ENCODE data around the gene ESR1.
"Not testable (repeated sequence)": the region's sequence is repeated elsewhere in the genome, so short reads cannot be mapped to it uniquely, and the experiment has no call there.

Gene ESR1

DNA sequence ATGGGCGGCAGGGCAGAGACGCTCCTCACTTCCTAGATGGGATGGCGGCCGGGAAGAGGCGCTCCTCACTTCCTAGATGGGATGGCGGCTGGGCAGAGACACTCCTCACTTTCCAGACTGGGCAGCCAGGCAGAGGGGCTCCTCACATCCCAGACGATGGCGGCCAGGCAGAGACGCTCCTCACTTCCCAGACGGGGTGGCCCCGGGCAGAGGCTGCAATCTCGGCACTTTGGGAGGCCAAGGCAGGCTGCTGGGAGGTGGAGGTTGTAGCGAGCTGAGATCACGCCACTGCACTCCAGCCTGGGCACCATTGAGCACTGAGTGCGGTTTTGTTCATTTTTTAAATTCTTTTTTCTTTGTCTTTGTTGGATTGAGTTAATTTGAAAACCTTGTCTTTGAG is 92.3 kb downstream of the ESR1 start:
- not testable (repeated sequence) for DNase-seq

DNA sequence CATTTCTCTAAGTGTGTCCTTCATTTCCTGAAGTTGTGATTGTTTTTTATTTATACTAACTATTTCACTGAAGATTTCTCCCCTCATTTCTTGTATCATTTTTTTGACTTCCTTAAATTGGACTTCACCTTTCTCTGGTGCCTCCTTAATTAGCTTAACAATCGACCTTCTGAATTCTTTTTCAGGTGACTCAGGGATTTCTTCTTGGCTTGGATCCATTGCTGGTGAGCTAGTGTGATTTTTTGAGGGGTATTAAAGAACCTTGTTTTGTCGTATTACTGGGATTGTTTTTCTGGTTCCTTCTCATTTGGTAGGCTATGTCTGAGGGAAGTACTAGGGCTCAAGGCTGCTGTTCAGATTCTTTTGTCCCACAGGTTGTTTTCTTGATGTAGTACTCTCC is 92.8 kb downstream of the ESR1 start:
- DNase-seq = no peak

DNA sequence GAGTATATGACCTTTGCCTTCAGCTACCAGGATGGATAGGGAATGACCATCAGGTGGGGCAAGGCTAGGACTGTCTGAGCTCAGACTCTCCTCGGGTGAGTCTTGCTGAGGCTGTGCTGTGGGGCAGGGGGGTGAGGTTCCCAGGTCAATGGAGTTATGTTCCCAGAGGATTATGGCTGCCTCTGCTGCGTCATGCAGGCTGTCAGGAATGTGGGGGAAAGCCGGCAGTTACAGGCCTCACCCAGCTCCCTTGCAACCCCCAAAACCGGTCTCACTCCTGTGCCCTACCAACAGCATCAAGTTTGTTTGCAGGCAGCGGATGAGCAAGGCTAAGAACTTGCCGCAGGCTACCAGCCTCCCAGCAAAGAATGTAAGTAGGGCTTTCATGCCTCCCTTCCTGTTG is 93.5 kb downstream of the ESR1 start:
- DNase-seq = no peak

DNA sequence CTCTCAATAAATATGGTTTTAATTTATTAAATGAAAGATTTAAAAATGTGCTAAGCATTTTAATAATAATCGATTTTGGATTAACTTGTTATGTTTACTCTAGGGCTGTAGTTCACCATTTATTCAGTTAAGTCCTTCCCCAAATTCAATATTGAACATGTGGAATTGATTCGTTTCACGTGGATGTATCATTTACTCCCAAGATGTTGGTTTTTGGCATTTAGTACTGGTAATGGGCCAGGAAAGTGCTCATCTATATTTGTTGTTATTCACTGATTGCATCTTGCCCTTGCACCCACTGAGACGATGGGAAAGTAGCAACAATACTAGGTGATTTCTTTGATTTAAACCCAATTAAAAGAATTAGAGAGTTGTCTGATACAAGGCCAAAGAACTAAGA is 97.1 kb downstream of the ESR1 start:
- DNase-seq = no peak

DNA sequence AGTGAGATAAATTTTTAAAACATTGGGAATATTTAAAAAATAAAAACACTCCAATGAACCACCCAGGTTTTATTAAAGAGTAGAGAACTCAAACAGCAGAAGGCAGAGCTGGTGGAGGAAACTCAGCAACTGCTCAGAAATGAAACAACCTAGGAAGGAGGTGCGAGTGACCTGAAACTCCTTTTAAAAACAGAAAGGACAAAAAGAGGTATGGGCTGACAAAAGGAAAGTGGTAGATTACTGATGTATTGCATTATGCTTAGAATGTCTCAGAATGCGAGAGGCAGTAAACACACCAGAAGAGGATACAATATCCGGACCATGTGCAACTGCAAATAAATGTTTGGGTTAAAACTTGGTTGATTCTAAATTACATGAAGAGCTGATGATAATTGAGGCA is 97.6 kb downstream of the ESR1 start:
- no peak for DNase-seq

DNA sequence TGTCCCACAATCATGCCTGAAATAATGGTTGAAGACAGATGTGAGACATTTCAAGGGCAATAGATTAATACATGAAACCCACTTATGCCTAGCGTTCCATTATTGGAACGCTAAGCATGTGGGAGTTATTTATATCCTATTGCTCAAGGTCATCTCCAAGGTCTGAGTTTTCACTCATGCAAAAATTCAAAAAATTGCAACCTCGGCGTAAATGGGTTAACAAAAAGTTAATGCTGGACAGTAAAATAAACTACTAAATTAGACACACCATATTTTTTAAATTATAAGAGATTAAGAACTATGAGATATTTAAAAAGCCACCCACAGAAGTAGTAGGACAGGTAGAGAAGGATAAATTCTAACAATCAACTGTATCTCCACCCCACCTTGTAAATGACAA is 98.4 kb downstream of the ESR1 start:
- DNase-seq = no peak

DNA sequence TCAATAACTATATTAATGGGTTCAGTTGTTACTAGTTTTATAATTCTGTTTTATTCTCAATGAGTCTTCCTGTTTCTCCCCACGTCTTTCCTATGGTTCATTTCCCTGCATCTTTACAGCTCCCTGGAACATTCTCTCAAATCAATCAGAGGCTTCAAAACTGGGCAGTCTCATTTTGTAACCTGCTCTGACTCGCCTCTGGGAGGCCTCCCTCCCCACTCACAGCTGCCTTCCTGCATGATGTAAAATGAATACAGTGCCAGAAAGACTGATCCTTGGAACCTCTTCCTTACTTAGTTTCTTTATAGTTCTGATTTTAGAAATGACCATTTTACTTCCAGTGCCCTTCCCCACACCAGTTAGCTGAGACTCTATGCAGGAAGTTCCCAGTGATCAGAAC is 103.9 kb downstream of the ESR1 start:
- DNase-seq = no peak

DNA sequence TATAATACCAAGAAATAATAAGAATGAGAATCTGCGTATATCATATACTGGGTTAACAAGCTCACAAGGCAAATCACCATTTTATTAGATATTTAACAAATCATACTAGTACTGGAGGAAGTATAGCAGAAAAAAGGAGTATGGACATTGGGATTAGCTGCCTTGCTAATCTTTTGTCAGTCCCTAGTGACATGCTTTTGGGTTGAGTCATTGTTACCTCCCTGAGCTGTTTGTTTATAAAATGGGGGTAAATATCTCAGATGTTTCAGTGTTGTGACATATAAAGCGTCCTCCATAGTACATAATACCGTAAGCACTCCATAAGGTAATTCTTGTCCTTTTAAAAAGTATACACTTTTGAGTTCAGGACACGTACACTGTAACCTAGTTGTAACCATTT is 107.0 kb downstream of the ESR1 start:
- DNase-seq = no peak

DNA sequence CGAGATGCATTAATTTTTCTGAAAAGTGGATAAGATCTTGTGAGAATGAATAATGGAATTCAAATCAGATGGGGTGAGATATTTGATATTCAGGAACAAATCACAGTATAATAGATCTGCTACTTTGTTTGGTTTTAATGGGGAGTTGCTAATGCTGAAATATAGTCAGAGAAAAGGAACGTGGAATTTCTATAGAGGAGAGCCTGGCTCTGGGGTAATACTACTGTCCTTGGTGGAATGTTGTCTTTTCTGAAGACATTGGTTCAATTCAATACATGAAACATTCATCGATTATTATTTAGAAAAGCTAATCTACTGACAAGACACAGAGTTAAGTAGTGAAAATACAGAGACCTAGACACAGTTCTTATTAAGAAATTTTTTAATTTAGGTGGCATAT is 108.6 kb downstream of the ESR1 start:
- no peak for DNase-seq

DNA sequence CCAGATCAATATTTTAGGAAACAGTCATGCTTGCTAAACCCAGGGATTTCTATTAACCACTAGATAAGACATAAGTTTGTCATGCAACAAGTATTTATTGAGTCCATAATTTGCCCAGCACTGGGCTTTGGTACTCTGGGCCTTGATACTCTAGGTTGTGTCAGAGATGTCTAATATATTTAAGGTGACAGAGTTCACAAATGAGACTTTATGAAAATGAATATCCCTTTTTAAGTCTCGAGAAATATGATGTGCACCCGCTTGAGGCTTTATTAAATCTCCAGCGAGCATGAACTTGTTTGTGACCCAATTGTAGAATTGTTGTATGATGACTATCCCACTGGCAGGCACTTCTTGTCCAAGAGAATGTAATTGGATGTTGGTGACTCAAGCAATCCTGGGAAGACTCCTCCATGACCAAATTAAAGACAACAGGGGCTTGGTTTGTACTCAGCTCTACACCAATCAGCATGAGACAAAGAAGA is 109.2 kb downstream of the ESR1 start:
- no peak for DNase-seq

DNA sequence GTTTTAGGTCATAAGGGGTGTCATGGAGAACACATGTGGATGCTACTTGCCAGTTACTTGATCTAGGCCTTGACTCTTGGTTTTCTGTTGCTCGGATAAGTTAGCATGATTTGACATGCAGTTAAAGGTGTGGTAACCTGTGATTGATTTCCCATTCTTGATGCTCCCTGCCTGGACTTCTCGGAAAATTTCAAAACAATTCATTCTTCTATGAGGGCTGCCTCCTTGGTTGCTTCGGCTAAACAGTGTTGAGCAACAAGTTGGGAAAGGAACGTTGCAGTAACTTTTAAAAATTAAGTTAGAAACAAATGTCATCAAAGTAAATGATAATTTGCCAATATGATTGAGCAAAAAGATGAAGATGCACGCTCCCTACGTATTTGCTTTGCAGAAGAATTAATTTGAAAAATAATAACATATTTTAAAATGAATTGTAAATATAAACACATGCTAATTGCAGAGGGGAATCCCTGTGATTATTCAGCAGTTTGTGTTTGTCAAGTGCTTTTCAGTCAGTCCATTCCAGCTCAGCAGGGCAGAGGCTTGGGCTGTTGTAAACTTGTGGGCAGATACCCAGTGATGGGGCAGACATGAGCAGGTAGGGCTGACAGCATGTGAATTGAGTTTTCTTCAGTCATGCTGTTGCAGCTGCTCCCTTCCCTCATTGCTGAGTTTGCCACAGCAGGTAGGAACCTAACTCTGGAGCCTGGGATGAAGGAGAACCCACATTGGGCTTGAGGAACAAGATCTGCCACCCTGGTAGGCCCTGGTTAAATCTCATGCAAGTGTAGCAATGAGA is 110.2 kb downstream of the ESR1 start:
- no peak for DNase-seq

DNA sequence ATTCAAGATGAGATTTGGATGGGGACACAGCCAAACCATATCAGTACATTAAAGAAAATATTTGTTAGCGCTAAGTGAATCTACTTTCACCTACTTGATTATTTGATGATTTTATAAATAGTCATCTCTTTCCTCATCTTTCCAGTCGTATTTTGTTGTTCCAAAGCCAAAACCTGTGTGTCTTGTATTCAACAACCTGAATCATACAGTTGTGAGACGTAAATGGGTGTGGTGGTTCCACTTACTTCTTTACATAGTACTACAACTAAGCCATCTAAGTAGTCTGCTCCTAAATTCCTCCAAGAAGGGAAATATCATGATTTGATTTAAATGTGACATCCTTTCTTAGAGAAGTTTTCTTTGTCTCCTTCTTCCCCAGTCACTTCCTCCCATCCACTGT is 132.8 kb downstream of the ESR1 start:
- no peak for DNase-seq

DNA sequence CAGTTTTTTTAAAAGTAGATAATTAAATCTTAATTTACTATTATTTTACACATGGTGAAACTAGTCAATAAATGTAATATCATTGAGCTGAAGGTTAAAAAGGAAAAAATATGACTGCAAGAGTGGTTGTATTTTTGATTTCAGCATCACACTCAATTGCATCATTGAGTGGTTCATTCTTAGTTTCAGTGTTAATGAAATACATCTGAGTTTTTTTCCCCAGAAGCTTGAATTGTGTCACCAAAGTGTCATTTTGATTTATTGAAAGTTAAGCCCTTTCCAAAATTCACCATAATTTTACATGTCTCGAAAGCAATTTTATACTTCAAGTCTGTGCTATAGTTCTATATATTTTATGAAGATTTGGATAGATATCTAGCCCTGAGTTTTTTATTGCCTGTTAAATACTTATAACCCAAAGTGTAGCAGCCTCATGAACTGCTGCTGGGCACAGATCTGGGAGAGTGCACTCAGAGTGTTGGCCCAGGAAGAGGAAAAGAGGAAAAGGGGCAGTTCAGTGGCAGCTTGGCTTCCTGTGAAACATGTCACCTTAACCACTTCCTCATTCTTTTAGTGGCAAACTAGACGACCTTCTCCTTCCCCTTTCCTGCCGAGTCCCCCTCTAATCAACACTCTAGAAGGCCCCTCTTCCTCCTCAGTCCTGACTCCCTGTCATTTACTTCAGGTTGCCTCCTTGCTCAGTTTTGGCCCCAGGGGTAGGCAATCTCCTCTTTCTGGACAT is 140.7 kb downstream of the ESR1 start:
- DNase-seq = no peak

DNA sequence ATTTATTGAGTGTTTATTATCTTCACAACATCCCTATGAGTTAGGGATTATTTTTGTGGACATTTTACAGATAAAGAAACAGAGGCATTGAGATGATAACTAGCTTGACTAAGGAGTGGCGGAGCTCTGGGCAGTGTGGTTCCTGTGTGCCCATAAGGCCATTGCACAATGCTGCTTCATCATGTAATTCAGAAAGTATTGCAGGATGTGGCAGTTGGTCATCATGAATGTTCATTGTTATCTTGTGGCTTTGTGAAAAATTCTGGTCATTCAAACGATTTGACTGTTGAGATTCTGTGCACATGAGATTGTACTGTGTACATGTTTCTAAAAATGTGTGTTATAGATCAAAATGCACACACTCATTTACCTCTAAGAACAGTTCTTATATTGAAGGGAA is 150.8 kb downstream of the ESR1 start:
- no peak for DNase-seq

DNA sequence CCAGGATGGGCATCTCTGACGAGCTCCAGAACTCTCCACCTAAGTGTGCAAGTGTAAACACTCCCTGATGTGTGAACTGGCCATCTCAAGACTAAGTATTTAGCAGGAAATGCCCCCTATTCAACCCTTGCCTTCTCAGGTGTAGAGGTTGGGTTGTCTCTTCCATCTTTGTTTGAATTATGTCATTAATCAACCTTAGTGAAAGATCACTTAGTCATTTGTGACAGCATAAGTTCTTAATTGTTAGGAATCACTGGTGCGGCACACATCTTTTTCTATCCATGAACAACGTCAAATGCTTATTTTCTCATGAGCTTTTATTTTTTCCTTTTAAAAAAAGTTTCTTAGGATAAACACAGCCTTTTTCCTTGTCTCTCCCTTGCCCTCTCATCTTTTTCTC is 151.6 kb downstream of the ESR1 start:
- DNase-seq = no peak

DNA sequence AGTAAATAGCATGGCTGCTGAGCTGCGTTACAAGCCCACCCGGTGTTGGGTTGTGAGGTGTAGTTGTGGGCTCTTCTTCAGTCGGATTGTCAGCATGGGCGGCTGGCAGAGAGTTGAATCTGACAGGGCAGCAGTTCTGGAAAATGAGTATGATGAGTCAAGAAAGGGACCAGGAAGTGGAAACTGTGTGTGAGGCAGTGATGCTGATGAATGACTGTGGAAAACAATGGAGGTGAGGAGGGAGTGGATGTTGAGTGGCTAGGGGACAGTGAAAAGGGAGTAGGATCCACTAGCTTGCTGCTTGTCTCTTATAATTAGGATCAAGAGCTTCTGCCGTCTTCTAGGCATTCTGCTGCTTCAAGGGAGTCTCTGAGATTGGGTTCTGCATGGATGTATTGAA is 154.3 kb downstream of the ESR1 start:
- DNase-seq = no peak

DNA sequence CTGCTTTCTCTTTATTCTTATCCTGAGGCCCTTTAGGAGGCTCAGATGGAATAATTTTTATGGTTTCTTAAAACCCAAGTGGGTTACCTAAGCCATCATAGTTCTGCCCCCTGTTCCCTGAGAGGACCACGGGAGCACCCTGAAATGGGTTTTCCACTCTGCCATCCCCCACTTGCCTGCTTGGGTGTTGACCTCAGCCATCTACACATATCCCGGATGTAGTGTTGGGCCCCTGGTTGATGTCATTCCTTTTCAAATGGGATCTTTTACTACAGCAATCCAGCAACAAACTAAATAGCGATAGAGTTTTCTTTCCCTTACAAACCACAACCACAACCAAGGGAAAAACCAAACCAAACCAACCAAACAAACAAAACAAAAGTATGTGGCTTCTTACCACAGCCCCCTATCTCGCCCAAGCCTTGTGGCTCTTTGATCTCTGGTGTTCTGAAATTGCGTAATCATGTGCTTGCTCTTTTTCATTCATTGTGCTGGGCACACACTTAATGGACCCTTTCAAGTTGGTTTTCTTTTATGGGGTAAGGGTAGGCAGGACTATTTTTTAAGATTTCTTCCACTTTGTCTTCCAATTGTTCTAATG is 154.9 kb downstream of the ESR1 start:
- no peak for DNase-seq

DNA sequence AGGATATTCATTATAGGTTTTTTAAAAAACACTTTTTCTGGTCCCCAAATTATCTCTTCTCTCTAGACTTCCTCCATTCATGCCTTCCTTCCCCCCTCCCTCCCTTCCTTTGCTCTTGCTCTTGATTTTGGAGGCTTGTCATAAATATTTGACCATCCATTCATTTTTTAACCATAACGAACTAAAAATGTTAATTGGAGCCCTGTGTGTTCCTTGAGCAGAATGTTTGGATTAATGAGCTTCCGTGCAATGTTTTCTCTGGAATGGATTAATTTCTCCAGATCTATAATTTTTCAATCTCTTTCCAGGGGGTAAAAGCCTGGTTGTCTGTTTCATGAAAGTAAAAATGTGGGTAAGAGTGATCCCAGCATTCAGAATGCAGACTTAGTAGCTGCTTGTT is 155.5 kb downstream of the ESR1 start:
- no peak for DNase-seq

DNA sequence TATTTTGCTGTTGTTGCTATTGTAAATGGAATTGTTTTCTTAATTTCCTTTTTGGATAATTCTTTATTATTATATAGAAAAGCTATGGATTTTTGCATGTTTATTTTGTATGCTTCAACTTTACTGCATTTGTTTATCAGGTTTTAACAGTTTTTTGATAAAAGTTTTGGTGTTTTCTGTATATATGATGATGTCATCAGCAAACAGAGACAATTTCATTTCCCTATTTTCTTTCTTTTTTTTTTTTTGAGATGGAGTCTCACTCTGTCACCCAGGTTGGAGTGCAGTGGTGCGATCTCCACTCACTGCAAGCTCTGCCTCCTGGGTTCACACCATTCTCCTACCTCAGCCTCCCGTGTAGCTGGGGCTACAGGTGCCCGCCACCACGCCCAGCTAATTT is 156.9 kb downstream of the ESR1 start:
- not testable (repeated sequence) for DNase-seq

DNA sequence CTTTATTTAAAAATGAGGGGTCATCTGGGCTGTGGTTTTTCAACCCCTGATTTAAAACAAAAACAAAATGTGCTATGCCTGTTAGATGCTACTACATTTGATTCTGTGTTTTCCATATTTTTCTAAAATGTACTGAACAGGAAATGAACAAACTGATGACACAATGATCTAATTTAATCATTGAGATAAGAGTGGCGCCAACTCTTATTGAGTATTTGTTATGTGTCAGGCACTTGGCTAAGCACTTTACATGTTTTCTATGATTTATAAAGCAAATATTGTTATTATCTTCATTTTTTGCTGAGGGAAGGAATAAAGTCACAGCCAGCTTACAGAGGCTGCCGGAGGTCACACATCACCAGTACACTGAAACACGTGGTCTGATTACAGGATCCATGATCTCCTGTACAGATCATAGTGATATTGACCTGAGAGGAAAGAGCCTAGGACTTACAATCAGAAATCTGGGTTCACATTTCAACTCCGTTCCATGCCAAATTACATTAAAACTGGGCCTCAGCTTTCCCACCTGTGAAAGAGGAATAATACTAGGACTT is 166.7 kb downstream of the ESR1 start:
- no peak for DNase-seq

DNA sequence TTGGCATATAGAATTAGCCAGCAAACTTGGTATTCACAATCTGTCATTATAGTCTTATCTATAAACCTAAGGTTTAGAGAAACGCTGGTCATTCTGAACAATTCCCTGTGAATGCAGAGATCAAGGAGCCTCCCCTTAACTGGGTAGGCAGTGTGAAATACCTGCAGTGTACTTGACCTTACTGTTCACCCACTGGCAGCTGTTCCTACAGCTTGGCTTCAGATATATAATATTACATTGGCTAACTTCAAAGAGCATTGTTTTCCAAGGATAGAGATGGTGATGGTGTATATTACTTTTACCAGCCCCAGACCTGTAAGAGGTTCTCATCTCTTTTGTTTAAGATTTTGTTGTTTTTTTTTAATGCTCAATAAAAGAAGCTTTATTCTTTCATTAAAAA is 168.3 kb downstream of the ESR1 start:
- DNase-seq = no peak

DNA sequence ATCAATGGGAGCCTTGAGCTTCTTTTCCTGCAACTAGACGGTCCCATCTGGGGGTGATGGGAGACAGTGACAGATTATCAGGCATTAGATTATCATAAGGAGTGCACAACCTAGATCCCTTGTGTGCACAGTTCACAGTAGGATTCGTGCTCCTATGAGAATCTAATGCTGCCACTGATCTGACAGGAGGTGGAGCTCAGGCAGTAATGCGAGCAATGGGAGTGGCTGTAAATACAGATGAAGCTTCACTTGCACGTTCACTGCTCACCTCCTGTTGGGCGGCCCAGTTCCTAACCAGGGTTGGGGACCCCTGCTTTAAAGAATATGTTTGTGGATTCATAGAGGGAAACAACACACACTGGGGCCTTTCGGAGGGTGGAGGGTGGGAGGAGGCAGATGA is 180.7 kb downstream of the ESR1 start:
- DNase-seq = not testable (repeated sequence)

DNA sequence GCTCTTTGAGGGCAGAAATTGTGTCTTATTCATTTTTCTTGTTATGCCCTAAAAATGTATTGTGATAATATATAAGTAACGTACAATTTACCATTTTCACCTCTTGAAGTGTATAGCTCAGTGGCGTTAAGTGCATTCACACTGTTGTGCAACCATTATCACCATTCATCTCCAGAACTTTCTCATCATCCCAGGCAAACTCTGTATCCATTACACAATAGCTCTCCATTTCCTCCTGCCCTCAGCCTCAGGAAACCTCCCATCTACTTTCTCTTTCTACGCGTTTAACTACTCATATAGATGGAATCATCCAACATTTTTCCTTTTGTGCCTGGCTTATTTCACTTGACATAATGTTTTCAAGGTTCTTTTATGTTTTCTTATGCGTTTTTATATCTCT is 184.6 kb downstream of the ESR1 start:
- no peak for DNase-seq

DNA sequence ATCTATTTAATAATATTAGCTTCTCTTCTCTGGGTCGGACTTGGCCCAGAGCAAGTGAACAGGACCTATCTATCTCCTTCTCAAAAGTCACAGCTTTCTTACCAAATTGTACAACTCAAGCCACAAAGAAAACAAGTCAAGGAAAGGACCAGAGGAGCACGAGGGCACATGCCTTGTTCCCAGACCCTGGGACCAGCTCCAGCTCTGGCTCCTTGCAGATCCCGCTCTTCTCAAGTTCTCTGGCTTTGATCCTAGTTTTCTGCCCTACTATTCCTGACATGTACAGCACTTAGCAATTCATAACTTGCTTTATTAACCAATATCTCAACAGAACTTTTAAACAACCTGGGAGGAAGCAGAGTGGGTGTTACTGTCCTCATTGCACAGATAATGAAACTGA is 185.9 kb downstream of the ESR1 start:
- DNase-seq = no peak

All from DMS 273 treated with DMSO at 0.1 percent for 48 hours (cell line).